GM23248 (cell line): ENCODE results near the gene GPS1. TPM values are rescaled to one million over a fixed set of nuclear protein-coding genes. Genes with fewer than 3 reads are reported as not detected.

Source experiments
- DNase-seq: peaks from one replicate; pipeline ENCODE4 v3.0.0-alpha.2; 2015
- H2AFZ ChIP-seq: fragments of 200-600 bp; sonication (generic); 2 replicates; pipeline ENCODE4 v1.6.1; 2016; ENCODE audit warnings: antibody characterized with exemption
- H3F3A ChIP-seq: fragments of 200-600 bp; sonication (generic); 2 replicates; pipeline ENCODE4 v1.6.1; 2016; ENCODE audit warnings: mild to moderate bottlenecking, antibody characterized with exemption, mixed run types; ENCODE audit not compliant: insufficient read depth
- H3K27ac ChIP-seq: fragments of 200-600 bp; sonication (generic); 2 replicates; pipeline ENCODE4 v1.5.1; 2016; ENCODE audit warnings: mild to moderate bottlenecking
- H3K27me3 ChIP-seq: fragments of 200-600 bp; sonication (generic); replicated peaks from 2 replicates; pipeline ENCODE4 v1.6.1; 2016; ENCODE audit warnings: mild to moderate bottlenecking; ENCODE audit not compliant: insufficient read depth
- H3K36me3 ChIP-seq: fragments of 200-600 bp; sonication (generic); 2 replicates; pipeline ENCODE4 v1.6.1; 2016; ENCODE audit warnings: low read depth, mild to moderate bottlenecking
- H3K4me1 ChIP-seq: fragments of 200-600 bp; sonication (generic); 2 replicates; pipeline ENCODE4 v1.6.1; 2016; ENCODE audit warnings: mild to moderate bottlenecking; ENCODE audit not compliant: insufficient read depth
- H3K4me2 ChIP-seq: fragments of 200-600 bp; sonication (generic); one replicate; pipeline ENCODE4 v1.6.1; 2016; ENCODE audit warnings: mild to moderate bottlenecking; ENCODE audit not compliant: unreplicated experiment
- H3K4me3 ChIP-seq: fragments of 200-600 bp; sonication (generic); 2 replicates; pipeline ENCODE4 v1.5.1; 2016; ENCODE audit warnings: mild to moderate bottlenecking
- H3K79me2 ChIP-seq: fragments of 200-600 bp; sonication (generic); 2 replicates; pipeline ENCODE4 v1.6.1; 2016; ENCODE audit warnings: mild to moderate bottlenecking; ENCODE audit not compliant: insufficient read depth
- H3K9ac ChIP-seq: fragments of 200-600 bp; sonication (generic); 2 replicates; pipeline ENCODE4 v1.6.1; 2016; ENCODE audit warnings: mild to moderate bottlenecking
- H3K9me2 ChIP-seq: fragments of 200-600 bp; sonication (generic); 2 replicates; pipeline ENCODE4 v1.6.1; 2016; ENCODE audit warnings: mixed run types, mild to moderate bottlenecking, moderate library complexity; ENCODE audit not compliant: insufficient read depth
- H3K9me3 ChIP-seq: fragments of 200-600 bp; sonication (generic); one replicate; pipeline ENCODE4 v1.6.1; 2017; ENCODE audit warnings: low read depth
- H4K20me1 ChIP-seq: fragments of 200-600 bp; sonication (generic); 2 replicates; pipeline ENCODE4 v1.6.0; 2016; ENCODE audit not compliant: insufficient read depth
- EZH2 ChIP-seq: fragments of 200-600 bp; sonication (generic); IDR thresholded peaks from 2 replicates; pipeline ENCODE4 v1.6.1; 2018; ENCODE audit warnings: antibody characterized with exemption, mild to moderate bottlenecking; ENCODE audit not compliant: insufficient read depth, poor library complexity, severe bottlenecking
- EZH2phosphoT487 ChIP-seq: fragments of 200-600 bp; sonication (generic); IDR thresholded peaks from 2 replicates; pipeline ENCODE4 v1.6.1; 2018; ENCODE audit warnings: antibody characterized with exemption, moderate library complexity, mild to moderate bottlenecking, low read depth; ENCODE audit not compliant: insufficient read depth
- WGBS, 2 experiments: methylation state at CpG; one replicate each; pipeline ENCODE4 v1.1.6; 2015 to 2017; ENCODE audit warnings: low lambda C conversion rate in 2 of 2, low coverage in 1 of 2; ENCODE audit errors: missing lambda C conversion rate in 2 of 2; 5-methylcytosine and 5-hydroxymethylcytosine counted together
- in situ Hi-C: fragments of 300-500 bp; cut with MboI; formaldehyde crosslinking; loops from 2 replicates; pipeline ENCODE4 v1.15.0; 2020
- polyA plus RNA-seq: library from polyadenylated mRNA; unstranded; fragments of >200 nt; fragmentation: Nextera tagmentation; extraction: Ambion mirVana; gene quantifications from 2 replicates; pipeline ENCODE4 v1.2.1, GENCODE V29; 2016
- total RNA-seq: library from RNA; depleted of rRNA; stranded (reverse); fragments of >200 nt; shearing (Covaris generic); gene quantifications from 2 replicates; pipeline ENCODE4 v1.2.3, GENCODE V29; 2014

GPS1 gene
- total and polyA plus RNA-seq, 2 experiments from 2014 or later = 104 to 130 TPM

DNA sequence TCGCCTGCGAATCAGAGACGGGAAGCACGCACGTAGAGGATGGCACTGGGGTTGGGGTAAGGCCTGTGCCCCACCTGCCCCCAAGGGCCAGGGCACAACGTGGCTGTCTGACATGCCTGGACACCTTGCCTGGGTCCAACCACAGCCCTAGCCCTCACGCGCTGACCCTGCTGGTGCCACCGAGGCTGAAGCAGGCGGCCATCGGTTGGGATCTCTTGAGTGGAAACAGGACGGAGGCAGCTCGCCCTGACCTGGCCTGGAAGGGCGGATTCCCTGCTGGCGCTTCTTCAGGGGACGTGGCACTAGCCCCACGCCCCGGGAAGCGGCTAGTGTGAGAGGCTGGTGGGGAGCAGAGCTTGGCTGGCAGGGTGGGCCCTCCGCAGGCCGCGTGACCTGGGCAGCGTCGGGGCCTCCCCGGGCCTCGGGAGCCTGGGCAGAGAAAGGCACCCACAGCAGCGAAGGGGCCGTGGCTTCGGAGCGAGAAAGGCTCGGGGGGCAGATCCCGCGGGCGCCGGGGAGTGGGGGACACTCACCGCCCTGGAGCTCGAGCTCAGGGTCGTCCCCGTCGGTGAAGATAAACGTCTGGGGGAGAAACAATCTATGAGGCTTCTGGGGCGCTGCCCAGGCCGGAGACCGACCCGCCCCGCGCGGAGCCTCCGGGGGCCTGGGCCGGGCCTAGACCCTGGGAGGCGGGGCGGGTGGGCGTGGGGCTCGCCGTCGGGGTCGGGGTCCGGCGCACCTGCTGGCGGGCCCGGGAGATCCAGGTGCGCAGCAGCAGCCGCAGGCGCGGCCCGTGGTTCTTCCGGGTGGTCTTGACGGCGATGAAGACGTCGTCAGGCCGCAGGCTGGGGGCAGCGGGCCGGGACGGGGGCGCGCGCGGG lies 697 bp upstream of the GPS1 start:
- Histone ChIP-seq H2AFZ (peak overlapping the region; percentile 51), H3K79me2 (peaks cover 33% of the 10 kb centered on the region), H3K4me3 (peak overlapping the region; percentile 98), H3K9me2 (no peaks in the 10 kb centered on the region), H3K9ac (peak overlapping the region; percentile 86), H3F3A (no peaks in the 10 kb centered on the region), H3K9me3 (no peaks in the 10 kb centered on the region), H4K20me1 (no peaks in the 10 kb centered on the region), H3K27me3 (no peaks in the 10 kb centered on the region), H3K4me1 (peaks cover 6% of the 10 kb centered on the region), H3K4me2 (peak overlapping the region; percentile 65), H3K27ac (no peak overlapping the region), H3K36me3 (no peaks in the 10 kb centered on the region)
- 16 to 28% methylated on average over 35 to 58 of the region's 79 CpGs for WGBS, 2 experiments
- TF ChIP-seq EZH2phosphoT487 (no peak), EZH2 (no peak)
- DNase-seq = peak; percentile 56
- in situ Hi-C loops = no loop called here

DNA sequence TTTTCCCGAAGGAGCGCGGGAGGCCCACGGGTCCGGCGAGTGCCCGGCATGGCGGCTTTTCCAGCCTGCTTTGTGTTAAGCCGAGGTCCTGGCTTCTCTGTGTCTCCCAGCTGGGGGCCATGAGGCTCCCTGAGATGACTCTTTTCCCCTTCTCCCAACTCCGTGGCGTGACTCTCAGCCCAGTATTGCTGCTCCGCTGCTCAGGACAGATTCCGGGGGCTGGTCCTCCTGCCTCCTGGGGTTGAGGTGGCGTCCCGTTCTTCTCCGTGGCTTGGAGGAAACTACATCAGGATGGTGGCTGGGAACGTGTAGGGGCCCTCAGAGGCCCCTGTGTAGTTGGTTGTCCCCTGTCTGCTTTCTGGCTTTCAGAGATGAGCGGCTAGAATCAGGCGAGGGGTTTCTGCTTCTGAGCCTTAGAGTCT lies 951 bp downstream of the GPS1 start:
- no peaks in the 10 kb centered on the region for H4K20me1 ChIP-seq
- peaks cover 6% of the 10 kb centered on the region for H3K4me1 ChIP-seq
- H3K27ac ChIP-seq = 0 out of 2 replicates have a peak overlapping the region, but pooled peaks have one; percentile 26
- H3K4me2 ChIP-seq = peak overlapping the region; percentile 98
- H3K27me3 ChIP-seq = no peaks in the 10 kb centered on the region
- H2AFZ ChIP-seq = no peak overlapping the region
- no peak for TF ChIP-seq EZH2
- no peak for TF ChIP-seq EZH2phosphoT487
- H3F3A ChIP-seq = no peaks in the 10 kb centered on the region
- no peaks in the 10 kb centered on the region for H3K36me3 ChIP-seq
- H3K79me2 ChIP-seq = peaks cover 33% of the 10 kb centered on the region
- no peaks in the 10 kb centered on the region for H3K9me2 ChIP-seq
- peak overlapping the region; percentile 86 for H3K9ac ChIP-seq
- in situ Hi-C loops = no loop called here
- H3K9me3 ChIP-seq = no peaks in the 10 kb centered on the region
- DNase-seq = peak; percentile 55
- 17 to 27% methylated on average over 10 to 19 of the region's 19 CpGs for WGBS, 2 experiments
- H3K4me3 ChIP-seq = peak overlapping the region; percentile 98

DNA sequence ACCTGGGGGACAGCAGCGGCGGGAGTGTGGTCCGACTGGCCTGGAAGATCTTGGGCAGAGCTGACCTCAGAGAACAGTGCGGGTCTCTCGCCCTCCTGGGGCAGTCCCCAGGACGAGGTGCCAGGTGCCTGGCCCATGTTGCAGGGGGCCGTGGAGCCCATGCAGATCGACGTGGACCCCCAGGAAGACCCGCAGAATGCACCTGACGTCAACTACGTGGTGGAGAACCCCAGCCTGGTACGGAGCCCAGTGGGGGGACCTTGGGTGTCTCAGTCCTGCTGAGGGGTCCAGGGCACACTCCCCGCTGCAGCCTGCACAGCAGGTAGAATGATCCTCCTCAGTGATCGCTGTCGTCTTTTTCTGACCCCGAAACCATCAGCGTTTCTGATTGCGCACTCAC lies 1.4 kb downstream of the GPS1 start:
- Histone ChIP-seq H3F3A (no peaks in the 10 kb centered on the region), H3K4me1 (peaks cover 6% of the 10 kb centered on the region), H3K9me3 (no peaks in the 10 kb centered on the region), H3K9me2 (no peaks in the 10 kb centered on the region), H2AFZ (no peak overlapping the region), H3K27ac (no peak overlapping the region), H3K9ac (peak overlapping the region; percentile 86), H3K4me2 (peak overlapping the region; percentile 98), H3K27me3 (no peaks in the 10 kb centered on the region), H3K4me3 (peak overlapping the region; percentile 98), H3K36me3 (no peaks in the 10 kb centered on the region), H3K79me2 (peaks cover 33% of the 10 kb centered on the region), H4K20me1 (no peaks in the 10 kb centered on the region)
- DNase-seq = no peak
- TF ChIP-seq EZH2phosphoT487 (no peak), EZH2 (no peak)
- in situ Hi-C loops = no loop called here
- WGBS, 2 experiments = 76 to 82% methylated on average over 17 to 19 of the region's 19 CpGs

GRCh38 chr17:82053556-82054263 lies 2.0 kb downstream of the GPS1 start:
- Histone ChIP-seq H3K27me3 (no peaks in the 10 kb centered on the region), H3K36me3 (no peaks in the 10 kb centered on the region), H3K4me3 (no peak overlapping the region), H3K9ac (no peak overlapping the region), H3K4me1 (peaks cover 6% of the 10 kb centered on the region), H4K20me1 (no peaks in the 10 kb centered on the region), H2AFZ (no peak overlapping the region), H3F3A (no peaks in the 10 kb centered on the region), H3K4me2 (no peak overlapping the region), H3K9me2 (no peaks in the 10 kb centered on the region), H3K27ac (no peak overlapping the region), H3K9me3 (no peaks in the 10 kb centered on the region), H3K79me2 (peaks cover 33% of the 10 kb centered on the region)
- WGBS, 2 experiments = 92 to 95% methylated on average over 28 of the region's 28 CpGs
- no peak for TF ChIP-seq EZH2phosphoT487
- TF ChIP-seq EZH2 = no peak
- in situ Hi-C loops = no loop called here
- DNase-seq = no peak
